GM19099 (cell line): Measurements from ENCODE around the gene HYI.

Experiments
- POLR2A ChIP-seq: IDR thresholded peaks from 3 replicates; pipeline ENCODE4 v1.6.1; 2011; ENCODE audit warnings: low read depth; ENCODE audit not compliant: insufficient read length; ENCODE audit errors: extremely low read depth

Gene HYI

GRCh38 chr1:43448955-43449707 lies 4.6 kb downstream of the HYI start:
- no peak for TF ChIP-seq POLR2A

GRCh38 chr1:43447891-43448708 lies 5.6 kb downstream of the HYI start:
- TF ChIP-seq POLR2A: no peak

GRCh38 chr1:43446881-43447835 lies 6.6 kb downstream of the HYI start:
- TF ChIP-seq POLR2A: no peak

GRCh38 chr1:43446388-43446740 lies 7.4 kb downstream of the HYI start:
- TF ChIP-seq POLR2A: no peak

GRCh38 chr1:43445606-43446387 lies 7.9 kb downstream of the HYI start:
- no peak for TF ChIP-seq POLR2A

- no peak for TF ChIP-seq POLR2A
Observed at GRCh38 chr1:43444836-43445235, 8.9 kb downstream of the HYI start.

GRCh38 chr1:43444151-43444828 lies 9.4 kb downstream of the HYI start:
- no peak for TF ChIP-seq POLR2A

- no peak for TF ChIP-seq POLR2A
Observed at GRCh38 chr1:43443197-43443946, 10.4 kb downstream of the HYI start.

GRCh38 chr1:43442756-43443155 lies 11.0 kb downstream of the HYI start:
- TF ChIP-seq POLR2A: no peak

GRCh38 chr1:43441894-43442637 lies 11.7 kb downstream of the HYI start:
- no peak for TF ChIP-seq POLR2A

GRCh38 chr1:43441166-43441893 lies 12.4 kb downstream of the HYI start:
- no peak for TF ChIP-seq POLR2A

- TF ChIP-seq POLR2A: no peak
Observed at GRCh38 chr1:43440358-43440757, 13.4 kb downstream of the HYI start.
